ENCODE measurements around the gene ELF5.

DNA sequence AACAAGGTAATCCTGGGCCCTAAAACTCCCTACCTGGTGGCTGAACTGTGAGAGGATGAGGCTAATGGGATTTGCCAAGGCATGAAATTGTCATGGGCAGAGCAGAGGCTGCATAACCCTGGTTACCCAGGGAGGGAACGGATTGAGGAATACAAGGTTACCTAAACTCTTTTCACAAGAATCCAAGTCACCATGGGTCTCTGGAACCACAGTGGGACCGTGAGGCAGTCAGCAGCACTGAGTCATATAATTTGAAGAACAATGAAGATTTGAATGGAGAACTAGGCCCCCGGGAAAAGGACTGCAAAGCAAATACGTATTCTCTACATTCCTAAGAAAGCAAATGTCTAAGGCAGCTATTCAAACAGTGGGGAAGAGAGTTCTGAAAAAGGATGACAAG, 55.1 kb downstream of the ELF5 start:
- TF ChIP-seq, protein P1, sequence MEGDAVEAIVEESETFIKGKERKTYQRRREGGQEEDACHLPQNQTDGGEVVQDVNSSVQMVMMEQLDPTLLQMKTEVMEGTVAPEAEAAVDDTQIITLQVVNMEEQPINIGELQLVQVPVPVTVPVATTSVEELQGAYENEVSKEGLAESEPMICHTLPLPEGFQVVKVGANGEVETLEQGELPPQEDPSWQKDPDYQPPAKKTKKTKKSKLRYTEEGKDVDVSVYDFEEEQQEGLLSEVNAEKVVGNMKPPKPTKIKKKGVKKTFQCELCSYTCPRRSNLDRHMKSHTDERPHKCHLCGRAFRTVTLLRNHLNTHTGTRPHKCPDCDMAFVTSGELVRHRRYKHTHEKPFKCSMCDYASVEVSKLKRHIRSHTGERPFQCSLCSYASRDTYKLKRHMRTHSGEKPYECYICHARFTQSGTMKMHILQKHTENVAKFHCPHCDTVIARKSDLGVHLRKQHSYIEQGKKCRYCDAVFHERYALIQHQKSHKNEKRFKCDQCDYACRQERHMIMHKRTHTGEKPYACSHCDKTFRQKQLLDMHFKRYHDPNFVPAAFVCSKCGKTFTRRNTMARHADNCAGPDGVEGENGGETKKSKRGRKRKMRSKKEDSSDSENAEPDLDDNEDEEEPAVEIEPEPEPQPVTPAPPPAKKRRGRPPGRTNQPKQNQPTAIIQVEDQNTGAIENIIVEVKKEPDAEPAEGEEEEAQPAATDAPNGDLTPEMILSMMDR (conservative IDR thresholded peaks at IDR 0.05 in 1 of 2, IDR thresholded peaks at IDR 0.05 in 1 of 2; ENCODE audit: low read depth in 1 of 2, low read length in 2 of 2) = no peak
- TF ChIP-seq EZH2 (IDR thresholded peaks at IDR 0.05; ENCODE audit: low read length, missing control alignments) = no peak
